ENCODE results near the gene ZC3H6. TPM values are rescaled to one million over a fixed set of nuclear protein-coding genes. Genes with fewer than 3 reads are reported as not detected.

ZC3H6 gene
- total RNA-seq, 2 experiments from 2014 or later = 18.0 to 21.4 TPM

GRCh38 chr2:112296407-112296806, 21.0 kb downstream of the ZC3H6 start:
- Histone ChIP-seq H3K4me3 (ENCODE audit: low read length) (no peak overlapping the region), H3K9me3 (ENCODE audit: control insufficient read depth in 1 of 2, insufficient read depth in 1 of 2, low read length in 2 of 2) (no peaks in the 10 kb centered on the region), H3K36me3 (ENCODE audit: insufficient read depth, low read length) (peaks cover 11% of the 10 kb centered on the region), H3K27me3 (ENCODE audit: control insufficient read depth in 1 of 2, insufficient read depth in 2 of 2, low read length in 2 of 2) (no peaks in the 10 kb centered on the region), H3K27ac (ENCODE audit: low read depth in 1 of 2, low read length in 2 of 2) (no peak overlapping the region), H3K4me1 (ENCODE audit: insufficient read depth, low read length) (no peaks in the 10 kb centered on the region)
- Mint-ChIP-seq H3K9me3 (no peaks in the 10 kb centered on the region), H3K27me3 (no peaks in the 10 kb centered on the region), H3K36me3 (ENCODE audit: low read depth) (peaks cover 18% of the 10 kb centered on the region), H3K4me1 (ENCODE audit: low read depth) (peaks cover 19% of the 10 kb centered on the region), H3K4me3 (no peak overlapping the region), H3K27ac (no peak overlapping the region)
- CTCF ChIA-PET = interaction anchor here (1.2 kb wide), 1 partner anchor 37 kb away, joined by 4 read pairs; no protein-coding TSS in a partner anchor
- intact Hi-C loops (cut with DNase I, micrococcal nuclease) = no loop called here
- DNase-seq (no peak), ATAC-seq (ENCODE audit: poor library complexity) (no peak)
- TF ChIP-seq CTCF (IDR thresholded peaks at IDR 0.05) = no peak
- POLR2A ChIA-PET = no interaction called here

GRCh38 chr2:112301171-112301584, 25.8 kb downstream of the ZC3H6 start:
- TF ChIP-seq CTCF (IDR thresholded peaks at IDR 0.05) = no peak
- Histone ChIP-seq H3K36me3 (ENCODE audit: insufficient read depth, low read length) (peaks cover 36% of the 10 kb centered on the region), H3K9me3 (ENCODE audit: control insufficient read depth in 1 of 2, insufficient read depth in 1 of 2, low read length in 2 of 2) (no peaks in the 10 kb centered on the region), H3K27me3 (ENCODE audit: control insufficient read depth in 1 of 2, insufficient read depth in 2 of 2, low read length in 2 of 2) (no peaks in the 10 kb centered on the region), H3K27ac (ENCODE audit: low read depth in 1 of 2, low read length in 2 of 2) (no peak overlapping the region), H3K4me1 (ENCODE audit: insufficient read depth, low read length) (no peaks in the 10 kb centered on the region), H3K4me3 (ENCODE audit: low read length) (no peak overlapping the region)
- Mint-ChIP-seq H3K4me1 (ENCODE audit: low read depth) (peaks cover 7% of the 10 kb centered on the region), H3K27ac (no peak overlapping the region), H3K36me3 (ENCODE audit: low read depth) (peaks cover 60% of the 10 kb centered on the region), H3K4me3 (no peak overlapping the region), H3K27me3 (no peaks in the 10 kb centered on the region), H3K9me3 (no peaks in the 10 kb centered on the region)
- DNase-seq (no peak), ATAC-seq (ENCODE audit: poor library complexity) (no peak)
- POLR2A ChIA-PET = no interaction called here
- intact Hi-C loops (cut with DNase I, micrococcal nuclease) = loop anchor here in 1 of 2 experiments (5.0 kb wide), 1 partner anchor 39 kb away; no protein-coding TSS in a partner anchor
- CTCF ChIA-PET = no interaction called here

GRCh38 chr2:112301973-112302372, 26.6 kb downstream of the ZC3H6 start:
- Mint-ChIP-seq H3K27me3 (no peaks in the 10 kb centered on the region), H3K9me3 (no peaks in the 10 kb centered on the region), H3K36me3 (ENCODE audit: low read depth) (peaks cover 68% of the 10 kb centered on the region), H3K27ac (no peak overlapping the region), H3K4me1 (ENCODE audit: low read depth) (peaks cover 1% of the 10 kb centered on the region), H3K4me3 (no peak overlapping the region)
- Histone ChIP-seq H3K9me3 (ENCODE audit: control insufficient read depth in 1 of 2, insufficient read depth in 1 of 2, low read length in 2 of 2) (no peaks in the 10 kb centered on the region), H3K27me3 (ENCODE audit: control insufficient read depth in 1 of 2, insufficient read depth in 2 of 2, low read length in 2 of 2) (no peaks in the 10 kb centered on the region), H3K27ac (ENCODE audit: low read depth in 1 of 2, low read length in 2 of 2) (no peak overlapping the region), H3K4me1 (ENCODE audit: insufficient read depth, low read length) (no peaks in the 10 kb centered on the region), H3K4me3 (ENCODE audit: low read length) (no peak overlapping the region), H3K36me3 (ENCODE audit: insufficient read depth, low read length) (peaks cover 40% of the 10 kb centered on the region)
- ChIA-PET POLR2A (no interaction called here), CTCF (no interaction called here)
- intact Hi-C loops (cut with DNase I, micrococcal nuclease) = loop anchor here in 1 of 2 experiments (5.0 kb wide), 1 partner anchor 40 kb away; no protein-coding TSS in a partner anchor
- no peak for TF ChIP-seq CTCF (IDR thresholded peaks at IDR 0.05)
- DNase-seq (no peak), ATAC-seq (ENCODE audit: poor library complexity) (no peak)
